ENCODE measurements around the gene PHYHIPL.

The PHYHIPL gene

DNA sequence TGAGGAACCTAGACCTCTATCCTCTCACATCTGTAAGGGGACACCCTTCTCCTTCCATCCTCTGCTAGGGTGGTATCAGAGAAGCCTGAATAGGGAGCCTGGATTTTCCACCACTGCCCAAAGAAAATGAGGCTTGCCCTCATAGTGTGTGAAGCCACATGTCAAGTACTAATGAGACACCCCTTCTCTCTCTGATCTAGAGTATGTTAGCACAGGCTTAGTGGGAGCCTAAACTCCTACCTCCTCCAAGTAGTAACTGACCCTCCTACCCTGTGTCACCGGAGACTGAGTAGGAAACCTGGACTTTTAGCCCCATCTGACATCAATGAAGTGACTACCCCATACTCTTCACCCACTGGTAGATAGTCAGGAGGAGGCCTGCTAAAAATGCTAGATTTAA is 65.6 kb downstream of the PHYHIPL start:
- H3K36me3 ChIP-seq (ENCODE audit: control insufficient read depth in 2 of 2, insufficient read depth in 1 of 2, low read length in 2 of 2) = no peaks in the 10 kb centered on the region
- H3K4me3 ChIP-seq (ENCODE audit: low read depth, low read length) = no peak overlapping the region
- ChIA-PET POLR2A (no interaction called here), CTCF (no interaction called here)
- no peak overlapping the region for H3K27ac ChIP-seq (ENCODE audit: extremely low read depth, low read depth, low read length)
- no peaks in the 10 kb centered on the region for H3K4me1 ChIP-seq (ENCODE audit: control insufficient read depth, insufficient read depth, low read length)
- H3K9me3 ChIP-seq (ENCODE audit: control insufficient read depth, insufficient read depth, low read depth, low read length) = no peaks in the 10 kb centered on the region
- no peak for TF ChIP-seq ZNF473 (tag by site-specific recombination; IDR thresholded peaks at IDR 0.05)
- TF ChIP-seq ZNF121 (tag by site-specific recombination; IDR thresholded peaks at IDR 0.05) = no peak
- TF ChIP-seq SP7 (tag by site-specific recombination; IDR thresholded peaks at IDR 0.05) = no peak

DNA sequence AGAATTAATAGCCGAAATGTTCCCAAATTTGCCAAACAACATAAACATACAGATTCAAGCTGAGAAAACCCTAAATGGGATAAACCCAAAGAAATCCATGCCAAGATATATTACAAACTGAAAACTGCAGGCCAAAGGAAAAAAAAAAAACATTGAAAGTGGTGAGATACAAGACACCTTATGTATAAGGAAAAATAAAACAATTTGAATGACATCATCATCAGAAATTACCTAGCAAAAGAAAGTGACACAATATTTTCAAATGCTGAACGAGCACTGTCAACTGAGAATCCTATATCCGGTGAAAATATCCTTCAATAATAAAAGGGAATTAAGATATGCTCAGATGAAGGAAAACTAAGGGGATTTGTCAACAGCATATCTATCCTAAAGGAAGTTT is 66.5 kb downstream of the PHYHIPL start:
- H3K4me1 ChIP-seq (ENCODE audit: control insufficient read depth, insufficient read depth, low read length) = no peaks in the 10 kb centered on the region
- ChIA-PET CTCF (interaction anchor here (0.6 to 0.8 kb wide), 2 partner anchors 268 to 383 kb away, joined by 4 to 5 read pairs; no protein-coding TSS in a partner anchor), POLR2A (no interaction called here)
- no peak for TF ChIP-seq CTCF (tag by site-specific recombination; IDR thresholded peaks at IDR 0.05)
- peak; percentile 86 for TF ChIP-seq ATF2 (tag by site-specific recombination; IDR thresholded peaks at IDR 0.05; ENCODE audit: low read depth)
- H3K27ac ChIP-seq (ENCODE audit: extremely low read depth, low read depth, low read length) = no peak overlapping the region
- no peaks in the 10 kb centered on the region for H3K36me3 ChIP-seq (ENCODE audit: control insufficient read depth in 2 of 2, insufficient read depth in 1 of 2, low read length in 2 of 2)
- H3K4me3 ChIP-seq (ENCODE audit: low read depth, low read length) = no peak overlapping the region
- H3K9me3 ChIP-seq (ENCODE audit: control insufficient read depth, insufficient read depth, low read depth, low read length) = no peaks in the 10 kb centered on the region

DNA sequence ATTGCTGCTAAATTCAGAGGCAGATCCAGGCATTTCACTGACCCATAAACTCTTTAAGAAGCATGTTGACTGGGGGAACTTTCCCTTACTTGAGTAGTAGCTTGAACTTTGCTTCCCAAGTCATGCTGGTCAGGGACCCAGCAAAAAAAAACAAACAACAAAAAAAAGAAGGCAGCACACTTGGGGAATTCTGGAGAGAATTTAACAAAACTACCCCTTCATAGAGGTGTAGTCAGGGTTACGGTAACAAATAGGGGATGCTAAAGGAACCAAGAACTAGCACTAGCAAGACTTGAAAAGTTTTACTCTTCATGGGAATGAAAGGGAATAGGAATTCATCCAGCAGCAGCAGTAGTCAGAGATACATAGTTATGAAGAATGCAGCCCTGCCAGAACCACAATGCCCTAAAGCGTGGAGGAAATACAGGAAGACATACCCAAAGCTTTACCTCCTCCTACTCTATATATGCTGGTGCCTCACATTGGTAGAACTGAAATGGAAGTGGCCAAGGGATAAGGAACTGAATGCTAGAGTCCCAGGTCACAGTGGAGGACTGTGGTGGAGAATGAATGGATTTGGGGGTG is 67.3 kb downstream of the PHYHIPL start:
- H3K27ac ChIP-seq (ENCODE audit: extremely low read depth, low read depth, low read length) = no peak overlapping the region
- H3K9me3 ChIP-seq (ENCODE audit: control insufficient read depth, insufficient read depth, low read depth, low read length) = no peaks in the 10 kb centered on the region
- no peaks in the 10 kb centered on the region for H3K4me1 ChIP-seq (ENCODE audit: control insufficient read depth, insufficient read depth, low read length)
- ChIA-PET CTCF (interaction anchor here (0.6 to 1.0 kb wide), 2 partner anchors 269 to 336 kb away, joined by 3 to 5 read pairs; no protein-coding TSS in a partner anchor), POLR2A (no interaction called here)
- no peaks in the 10 kb centered on the region for H3K36me3 ChIP-seq (ENCODE audit: control insufficient read depth in 2 of 2, insufficient read depth in 1 of 2, low read length in 2 of 2)
- no peak overlapping the region for H3K4me3 ChIP-seq (ENCODE audit: low read depth, low read length)
- TF ChIP-seq REPIN1 (tag by site-specific recombination; IDR thresholded peaks at IDR 0.05; ENCODE audit: low read depth) = no peak
- no peak for TF ChIP-seq ZNF473 (tag by site-specific recombination; IDR thresholded peaks at IDR 0.05)
- no peak for TF ChIP-seq ZNF341 (tag by site-specific recombination; IDR thresholded peaks at IDR 0.05; ENCODE audit: low read depth)
- no peak for TF ChIP-seq ZNF658 (tag by site-specific recombination; IDR thresholded peaks at IDR 0.05)
- TF ChIP-seq ZNF654 (tag by site-specific recombination; IDR thresholded peaks at IDR 0.05; ENCODE audit: low read depth) = no peak
- no peak for TF ChIP-seq ZNF37A (tag by site-specific recombination; IDR thresholded peaks at IDR 0.05)
- no peak for TF ChIP-seq GLI2 (tag by site-specific recombination; IDR thresholded peaks at IDR 0.05; ENCODE audit: borderline replicate concordance, low read depth)
- TF ChIP-seq SALL2 (tag by site-specific recombination; IDR thresholded peaks at IDR 0.05; ENCODE audit: borderline replicate concordance) = no peak
- no peak for TF ChIP-seq ZNF514 (tag by site-specific recombination; IDR thresholded peaks at IDR 0.05)
- no peak for TF ChIP-seq ZNF645 (tag by site-specific recombination; IDR thresholded peaks at IDR 0.05)
- no peak for TF ChIP-seq SCRT2 (tag by site-specific recombination; IDR thresholded peaks at IDR 0.05)
- no peak for TF ChIP-seq ATF2 (tag by site-specific recombination; IDR thresholded peaks at IDR 0.05; ENCODE audit: low read depth)
- TF ChIP-seq PRDM6 (tag by site-specific recombination; IDR thresholded peaks at IDR 0.05) = no peak
- TF ChIP-seq ZNF138 (tag by site-specific recombination; IDR thresholded peaks at IDR 0.05; ENCODE audit: borderline replicate concordance) = no peak
- TF ChIP-seq ZNF776 (tag by site-specific recombination; IDR thresholded peaks at IDR 0.05; ENCODE audit: borderline replicate concordance) = no peak
